DMS53 (cell line): ENCODE results near the gene HAUS5.
"Not testable (repeated sequence)": the region's sequence is repeated elsewhere in the genome, so short reads cannot be mapped to it uniquely, and the experiment has no call there.

ENCODE experiments used
- DNase-seq: peaks from one replicate; lab custom pipeline; 2025; lab: John Stamatoyannopoulos, UW

HAUS5 gene, protein sequence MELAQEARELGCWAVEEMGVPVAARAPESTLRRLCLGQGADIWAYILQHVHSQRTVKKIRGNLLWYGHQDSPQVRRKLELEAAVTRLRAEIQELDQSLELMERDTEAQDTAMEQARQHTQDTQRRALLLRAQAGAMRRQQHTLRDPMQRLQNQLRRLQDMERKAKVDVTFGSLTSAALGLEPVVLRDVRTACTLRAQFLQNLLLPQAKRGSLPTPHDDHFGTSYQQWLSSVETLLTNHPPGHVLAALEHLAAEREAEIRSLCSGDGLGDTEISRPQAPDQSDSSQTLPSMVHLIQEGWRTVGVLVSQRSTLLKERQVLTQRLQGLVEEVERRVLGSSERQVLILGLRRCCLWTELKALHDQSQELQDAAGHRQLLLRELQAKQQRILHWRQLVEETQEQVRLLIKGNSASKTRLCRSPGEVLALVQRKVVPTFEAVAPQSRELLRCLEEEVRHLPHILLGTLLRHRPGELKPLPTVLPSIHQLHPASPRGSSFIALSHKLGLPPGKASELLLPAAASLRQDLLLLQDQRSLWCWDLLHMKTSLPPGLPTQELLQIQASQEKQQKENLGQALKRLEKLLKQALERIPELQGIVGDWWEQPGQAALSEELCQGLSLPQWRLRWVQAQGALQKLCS

DNA sequence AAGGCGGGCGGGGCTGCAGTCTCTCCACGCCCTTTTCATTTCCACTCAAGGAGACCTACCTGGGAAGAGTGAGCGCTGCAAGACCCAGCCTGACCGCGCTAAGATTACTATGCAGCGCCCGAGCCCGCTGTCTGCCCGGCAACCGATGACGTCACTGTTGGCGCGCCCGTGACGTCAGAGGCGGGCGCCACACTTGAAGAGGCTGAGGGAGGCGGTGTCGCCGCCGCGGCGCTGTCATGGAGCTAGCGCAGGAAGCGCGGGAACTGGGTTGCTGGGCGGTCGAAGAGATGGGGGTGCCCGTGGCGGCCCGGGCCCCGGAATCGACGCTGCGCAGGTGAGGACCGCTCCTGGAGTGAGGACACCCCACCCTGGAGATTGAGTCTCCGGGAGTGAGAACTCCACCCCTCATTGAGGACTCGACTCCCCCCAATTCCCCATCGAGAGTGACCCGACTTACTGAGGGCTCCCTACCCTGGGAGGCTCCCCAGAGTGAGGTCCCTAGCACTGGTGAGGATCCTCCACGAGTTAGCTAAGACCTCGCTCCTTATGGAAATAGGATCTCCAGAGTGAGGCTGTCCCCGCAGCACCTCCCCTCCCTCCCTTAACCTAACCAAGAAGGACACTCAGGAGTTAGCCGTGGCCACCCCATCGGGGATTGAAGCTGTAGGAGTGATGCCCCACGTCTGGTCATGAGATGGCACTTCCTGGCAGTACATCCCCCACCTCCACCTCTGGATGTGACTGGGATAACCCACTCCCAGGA is at the start of gene HAUS5:
Gene HAUS5, plus strand, starts transcription at position 177 of the 763 bp plus-strand sequence. Its CDS starts 60 bp downstream, at position 237.
- peak; percentile 98 for DNase-seq

DNA sequence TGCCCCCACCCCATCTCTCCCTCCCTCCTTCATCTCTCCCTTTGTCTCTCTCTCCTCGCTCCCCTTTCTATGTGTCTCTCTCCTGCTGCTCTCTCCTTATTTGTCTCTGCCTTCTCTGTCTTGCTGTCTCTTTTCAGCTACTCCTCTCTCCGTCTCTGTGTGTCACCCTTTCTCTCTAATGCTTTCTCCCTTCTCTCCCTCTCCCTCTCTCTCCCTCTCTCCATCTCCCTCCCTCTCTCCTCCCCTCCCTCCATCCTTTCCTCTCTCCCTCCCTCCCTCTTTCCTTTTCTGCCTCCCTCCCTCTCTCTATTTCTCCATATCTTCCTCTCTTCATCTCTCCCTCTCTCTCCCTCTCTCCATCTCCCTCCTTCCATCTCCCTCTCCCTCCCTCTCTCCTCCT is 49.8 kb upstream of the HAUS5 start:
- DNase-seq: no peak

DNA sequence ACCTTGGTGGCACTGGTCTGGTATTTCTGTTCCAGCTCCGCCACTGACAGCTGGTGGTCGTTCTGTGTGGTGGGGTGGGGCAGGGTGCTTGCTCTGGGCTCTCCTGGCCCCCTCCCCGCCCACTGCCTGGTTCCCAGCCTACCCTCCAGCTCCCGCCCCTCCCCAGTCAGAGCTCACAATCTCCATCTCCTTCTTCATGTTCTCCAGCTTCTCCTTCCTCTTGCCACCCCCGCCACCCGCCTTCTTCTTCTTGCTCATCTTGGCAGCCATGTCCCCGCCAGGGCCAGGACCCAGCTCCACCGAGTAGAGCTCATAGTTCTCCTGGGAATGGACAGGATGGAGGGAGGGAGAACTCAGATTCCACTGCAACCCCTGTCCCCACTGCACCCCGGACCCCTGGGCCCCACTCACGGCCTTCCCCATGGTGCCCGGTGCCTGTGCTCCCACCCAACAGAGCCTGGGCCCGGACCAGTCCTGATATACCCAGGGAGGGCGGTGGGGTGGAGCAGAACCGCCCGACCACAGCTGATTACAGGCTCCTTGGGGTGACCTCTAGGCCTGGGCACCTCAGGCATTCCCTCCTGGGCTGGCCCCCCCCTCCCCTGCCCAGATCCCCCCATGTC is 49.2 kb upstream of the HAUS5 start, which contains the start of gene ATP4A:
Gene ATP4A, minus strand, starts transcription at position 452 of the 623 bp plus-strand sequence. Its CDS starts 29 bp downstream, at position 423.
- DNase-seq: no peak

DNA sequence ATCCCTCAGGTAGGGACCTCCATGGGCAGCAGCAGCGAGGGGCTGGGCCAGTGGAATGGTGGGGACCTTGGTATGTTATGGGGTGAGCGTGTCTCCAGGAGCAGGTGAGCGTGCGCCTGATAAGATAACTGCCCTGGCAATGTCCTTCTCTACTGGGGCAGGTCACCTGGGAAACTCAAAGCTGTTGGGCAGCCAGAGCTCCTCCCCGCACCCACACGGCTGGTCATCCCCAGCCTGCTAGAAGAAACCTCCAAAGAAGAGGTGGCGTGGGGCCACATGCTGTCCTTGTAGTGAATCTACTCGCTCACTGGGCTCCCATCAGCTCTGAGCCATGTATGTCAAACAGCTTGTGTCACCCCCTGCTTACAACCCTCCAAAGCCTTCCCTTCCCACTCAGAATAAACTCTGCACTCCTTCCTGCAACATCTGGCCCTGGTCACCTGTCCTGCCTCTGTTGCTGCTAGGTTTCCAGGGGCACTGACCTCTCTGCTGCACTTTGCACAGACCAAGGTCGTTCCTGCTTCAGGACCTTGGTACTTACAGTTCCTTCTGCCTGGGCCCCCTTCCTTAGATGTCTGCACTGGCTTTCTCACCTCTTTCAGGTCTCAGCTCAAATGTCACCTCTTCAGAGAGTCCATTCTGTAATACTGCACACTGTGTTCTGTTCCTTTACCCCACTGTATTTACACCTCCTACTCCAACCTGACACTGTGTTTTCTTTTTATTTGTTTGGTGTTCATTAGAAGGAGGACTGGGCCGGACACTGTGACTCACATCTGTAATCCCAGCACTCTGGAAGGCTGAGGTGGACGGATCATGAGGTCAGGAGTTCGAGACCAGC is 47.3 kb upstream of the HAUS5 start:
- DNase-seq: no peak

DNA sequence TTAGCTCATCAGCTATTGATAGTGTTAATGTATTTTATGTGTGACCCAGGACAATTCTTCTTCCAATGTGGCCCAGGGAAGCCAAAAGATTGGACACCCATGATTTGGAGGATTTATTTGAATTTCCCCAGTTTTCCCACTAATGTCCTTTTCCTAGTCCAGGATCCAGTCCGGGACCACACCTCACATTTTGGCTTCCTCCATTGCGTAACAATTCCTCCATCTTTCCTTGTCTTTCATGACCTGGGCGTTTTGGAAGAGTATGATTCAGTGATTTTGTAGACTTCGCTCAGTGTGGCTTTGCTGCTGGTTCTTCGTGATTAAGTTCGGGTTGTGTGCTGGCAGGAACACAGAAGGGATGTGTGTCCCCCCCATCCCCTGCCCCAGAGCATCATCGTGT is 45.8 kb upstream of the HAUS5 start:
- DNase-seq: no peak

DNA sequence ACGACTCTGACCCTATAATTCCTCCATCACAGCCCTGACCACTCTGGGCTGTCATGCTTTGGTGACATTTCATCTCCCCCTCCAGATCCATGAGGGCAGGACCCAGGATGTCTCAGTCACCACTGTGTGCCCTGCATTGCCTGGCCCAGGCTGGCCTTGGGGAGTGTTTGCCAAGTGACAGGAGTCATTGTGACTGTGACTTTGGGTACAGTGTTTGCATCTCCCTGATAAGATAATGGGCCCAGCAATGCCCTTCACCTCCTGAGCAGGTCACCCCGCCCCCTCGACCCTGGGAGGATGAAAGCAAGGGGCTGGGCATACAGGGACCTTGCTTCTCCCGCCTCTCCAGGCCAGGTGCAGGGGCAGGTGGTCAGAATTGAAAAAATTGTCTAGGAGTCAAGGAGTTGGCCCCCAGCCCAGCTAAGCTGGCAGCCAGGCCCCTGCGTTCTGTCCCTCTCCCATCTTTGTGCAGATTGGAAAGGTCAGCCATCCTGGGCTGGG is 43.2 kb upstream of the HAUS5 start:
- no peak for DNase-seq

DNA sequence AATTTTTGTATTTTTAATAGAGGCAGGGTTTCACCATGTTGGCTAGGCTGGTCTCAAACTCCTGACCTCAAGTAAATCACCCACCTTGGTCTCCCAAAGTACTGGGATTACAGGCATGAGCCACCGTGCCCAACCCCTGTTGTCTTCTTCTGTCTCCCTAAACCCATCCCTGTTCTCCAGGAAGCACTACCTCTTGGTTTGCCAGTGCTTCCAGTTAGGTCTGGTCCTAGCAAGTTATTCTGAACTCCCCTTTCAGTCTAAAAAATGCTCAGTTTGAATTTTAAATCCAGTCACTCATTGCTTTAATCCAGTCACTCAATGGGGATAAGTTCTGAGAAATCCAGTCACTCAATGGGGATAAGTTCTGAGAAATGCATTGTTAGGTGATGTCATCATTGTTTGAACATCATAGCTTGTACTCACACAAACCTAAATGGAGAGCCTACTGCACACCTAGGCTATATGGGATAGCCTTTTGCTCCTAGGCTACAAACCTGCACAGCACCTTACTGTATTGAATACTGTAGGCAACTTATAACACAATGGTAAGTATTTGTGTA is 41.0 kb upstream of the HAUS5 start:
- no peak for DNase-seq

DNA sequence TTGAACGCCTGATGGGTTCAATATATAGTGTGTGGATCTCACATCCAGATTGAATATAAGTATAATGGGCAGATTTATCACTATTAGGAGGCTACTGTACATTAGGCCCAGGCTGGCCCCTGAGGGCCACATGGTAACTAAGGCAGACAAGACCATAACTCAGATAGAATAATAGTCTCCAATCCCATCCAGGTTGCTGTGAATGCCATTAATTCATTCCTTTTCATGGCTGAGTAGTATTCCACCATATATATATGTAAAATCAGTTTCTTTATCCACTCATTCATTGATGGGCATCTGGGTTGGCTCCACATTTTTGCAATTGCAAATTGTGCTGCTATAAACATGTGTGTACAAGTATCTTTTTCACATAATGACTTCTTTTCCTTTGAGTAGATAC is 34.6 kb upstream of the HAUS5 start:
- DNase-seq: no peak

DNA sequence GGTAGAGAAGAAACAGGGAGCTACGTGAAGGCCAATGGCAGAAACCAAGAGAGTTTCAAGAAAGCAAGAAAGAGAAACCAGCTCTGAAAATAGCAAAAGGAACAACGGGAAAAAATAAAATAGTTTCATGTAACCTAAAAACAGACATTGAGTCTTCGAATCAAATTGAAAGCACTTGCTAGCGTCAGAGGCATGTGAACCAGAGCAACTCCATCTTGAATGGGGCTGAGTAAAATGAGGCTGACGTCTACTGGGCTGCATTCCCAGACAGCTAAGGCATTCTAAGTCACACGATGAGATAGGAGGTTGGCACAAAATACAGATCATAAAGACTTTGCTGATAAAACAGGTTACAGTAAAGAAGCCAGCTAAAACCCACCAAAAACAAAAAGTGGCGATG is 33.8 kb upstream of the HAUS5 start:
- DNase-seq: no peak

DNA sequence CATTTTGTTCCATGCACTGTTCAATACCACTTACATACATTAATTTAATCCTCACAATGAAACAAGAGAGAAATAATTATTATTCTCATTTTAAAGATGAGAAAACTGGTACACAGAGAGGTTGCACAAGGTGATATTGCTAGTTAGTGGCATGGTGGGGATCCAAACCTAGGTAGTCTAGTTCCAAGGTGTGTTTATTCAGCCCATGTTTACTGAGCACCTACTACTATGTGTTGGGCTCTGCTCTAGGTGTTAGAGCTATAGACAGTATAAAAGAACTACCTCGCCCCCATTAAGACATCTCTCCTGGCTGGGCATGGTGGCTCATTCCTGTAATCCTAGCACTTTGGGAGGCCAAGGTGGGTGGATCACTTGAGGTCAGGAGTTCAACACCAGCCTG is 29.8 kb upstream of the HAUS5 start:
- DNase-seq: no peak

DNA sequence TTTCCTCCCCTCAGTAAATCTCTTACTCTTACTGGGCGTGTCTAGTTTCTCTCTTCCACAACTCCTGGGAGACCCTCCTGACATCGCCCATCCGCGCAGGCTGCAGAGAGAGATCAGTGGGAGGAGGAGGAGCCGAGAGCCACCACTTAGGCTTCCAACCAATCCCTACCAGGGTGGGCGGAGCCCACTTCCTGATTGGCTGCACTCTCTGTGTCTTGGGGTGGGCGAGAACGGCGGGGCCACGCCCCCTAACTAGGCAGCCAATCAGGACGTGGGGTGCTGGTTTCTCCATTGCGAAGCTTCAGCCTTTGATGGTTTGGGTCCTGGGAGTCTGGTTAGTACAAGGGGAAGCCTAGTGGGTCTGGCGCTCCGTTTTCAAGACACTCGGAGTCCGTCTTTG is 26.7 kb upstream of the HAUS5 start, which contains the start of gene PMIS2:
Gene PMIS2, plus strand, starts transcription at position 326 of the 400 bp plus-strand sequence. CDS start 87 bp downstream, outside the sequence.
- peak; percentile 23 for DNase-seq

DNA sequence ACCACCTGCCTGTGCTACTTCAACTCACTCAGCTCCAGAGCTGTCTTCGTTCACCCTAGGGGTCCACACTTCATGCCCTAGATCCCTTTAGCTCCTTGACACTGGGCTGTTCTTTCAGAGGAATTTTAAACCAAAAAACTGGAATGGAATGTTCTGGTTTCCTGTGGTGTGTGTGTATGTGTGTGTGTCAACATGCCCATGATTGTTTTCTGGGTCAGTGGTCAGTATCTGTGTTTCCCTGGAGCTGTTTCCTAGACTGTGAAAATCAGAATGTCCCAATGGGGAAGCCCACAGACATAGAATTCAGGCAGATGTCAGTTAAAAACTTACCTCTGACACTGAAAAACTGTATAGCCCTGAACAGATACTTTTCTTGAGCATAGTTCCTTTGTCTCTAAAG is 25.2 kb upstream of the HAUS5 start:
- DNase-seq: no peak

DNA sequence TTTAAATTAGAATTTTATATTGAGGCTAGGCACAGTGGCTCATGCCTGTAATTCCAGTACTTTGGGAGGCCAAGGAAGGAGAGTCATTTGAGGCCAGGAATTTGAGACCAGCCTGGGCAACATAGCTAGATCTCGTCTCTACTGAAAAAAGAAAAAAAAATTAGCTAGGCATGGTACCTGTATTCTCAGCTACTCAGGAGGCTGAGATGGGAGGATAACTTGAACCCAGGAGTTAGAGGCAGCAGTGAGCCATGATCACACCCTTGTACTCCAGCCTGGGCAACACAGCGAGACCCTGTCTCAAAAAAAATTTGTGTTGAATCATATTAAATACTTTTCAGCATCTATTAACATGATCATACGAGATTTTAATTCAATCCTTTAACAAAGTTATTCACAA is 21.7 kb upstream of the HAUS5 start:
- no peak for DNase-seq

DNA sequence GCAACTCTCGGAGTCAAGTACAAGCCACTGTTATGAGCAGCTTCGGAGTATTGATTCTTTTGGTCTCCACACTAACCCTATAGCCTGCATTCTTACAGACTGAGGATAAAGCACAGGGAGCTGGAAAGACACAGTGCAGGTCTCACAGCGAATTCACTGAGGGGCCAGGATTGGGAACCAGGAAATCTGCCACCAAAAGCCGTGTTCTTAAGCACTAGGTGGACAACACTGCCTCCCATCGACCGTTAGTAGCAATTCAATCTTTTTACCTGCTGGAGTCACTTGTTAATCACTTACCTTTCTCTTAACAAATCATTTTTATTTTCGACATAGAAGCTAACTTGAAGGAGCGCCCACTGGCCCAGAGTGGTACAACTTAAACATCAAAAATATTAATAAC is 20.3 kb upstream of the HAUS5 start:
- peak; percentile 75 for DNase-seq

DNA sequence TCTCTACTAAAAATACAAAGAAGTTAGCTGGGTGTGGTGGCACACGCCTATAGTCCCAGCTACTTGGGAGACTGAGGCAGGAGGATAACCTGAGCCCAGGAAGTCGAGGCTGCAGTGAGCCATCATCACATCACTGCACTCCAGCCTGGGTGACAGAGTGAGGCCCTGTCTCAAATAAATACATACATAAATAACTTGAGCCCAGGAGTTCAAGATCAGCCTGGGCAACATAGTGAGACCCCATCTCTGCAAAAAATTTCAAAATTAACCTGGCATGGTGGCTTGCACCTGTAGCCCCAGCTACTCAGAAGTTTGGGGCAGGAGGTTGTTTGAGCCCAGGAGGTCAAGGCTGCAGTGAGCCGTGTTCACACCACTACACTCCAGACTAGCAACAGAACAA is 17.5 kb upstream of the HAUS5 start:
- not testable (repeated sequence) for DNase-seq

DNA sequence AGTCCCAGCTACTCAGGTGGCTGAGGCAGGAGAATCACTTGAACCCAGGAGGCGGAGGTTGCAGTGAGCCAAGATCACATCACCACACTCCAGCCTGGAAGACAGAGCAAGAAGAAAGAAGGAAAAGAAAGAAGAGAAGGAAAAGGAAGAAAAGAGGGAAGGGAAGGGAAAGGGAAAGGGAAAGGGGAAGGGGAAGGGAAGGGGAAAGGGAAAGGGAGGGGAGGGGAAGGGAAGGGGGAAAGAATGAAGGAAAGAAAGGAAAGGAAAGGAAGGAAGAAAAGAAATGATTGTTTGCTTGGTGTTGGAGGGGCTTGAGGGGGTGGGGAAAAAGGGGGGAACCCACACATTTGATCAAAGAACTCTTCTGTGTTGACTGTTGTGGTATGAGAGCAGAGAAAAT is 16.6 kb upstream of the HAUS5 start:
- DNase-seq: no peak

DNA sequence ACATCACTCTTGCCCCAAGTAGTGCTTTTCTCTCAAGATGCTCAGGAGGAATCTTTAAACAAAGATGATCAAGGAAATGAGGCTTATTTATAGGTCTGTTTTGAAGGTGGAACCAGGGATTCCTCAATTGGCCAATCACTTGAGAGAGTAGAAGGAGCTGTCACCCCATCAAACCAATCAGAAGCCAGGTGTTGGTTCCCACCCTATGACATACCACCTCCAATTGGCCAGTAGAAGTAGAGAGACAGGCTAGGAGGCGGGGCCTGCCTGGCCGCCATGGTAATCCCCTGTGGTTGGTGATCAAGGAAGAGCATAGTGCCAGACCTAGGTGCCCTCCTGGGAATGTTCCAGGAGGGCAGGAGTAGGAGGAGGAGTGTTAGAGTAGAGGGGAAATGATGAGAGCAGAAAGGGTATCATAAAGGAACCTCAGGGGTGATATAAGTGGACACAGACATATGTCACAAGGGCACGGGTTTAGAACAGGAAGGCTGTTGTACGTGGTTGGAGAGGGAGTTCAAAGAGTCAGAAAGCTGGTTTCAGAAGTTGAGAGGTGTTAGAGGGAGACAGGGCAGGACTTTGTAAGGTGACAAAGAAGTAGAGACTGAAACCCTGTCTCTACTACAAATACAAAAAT is 16.1 kb upstream of the HAUS5 start:
- DNase-seq: peak; percentile 43

DNA sequence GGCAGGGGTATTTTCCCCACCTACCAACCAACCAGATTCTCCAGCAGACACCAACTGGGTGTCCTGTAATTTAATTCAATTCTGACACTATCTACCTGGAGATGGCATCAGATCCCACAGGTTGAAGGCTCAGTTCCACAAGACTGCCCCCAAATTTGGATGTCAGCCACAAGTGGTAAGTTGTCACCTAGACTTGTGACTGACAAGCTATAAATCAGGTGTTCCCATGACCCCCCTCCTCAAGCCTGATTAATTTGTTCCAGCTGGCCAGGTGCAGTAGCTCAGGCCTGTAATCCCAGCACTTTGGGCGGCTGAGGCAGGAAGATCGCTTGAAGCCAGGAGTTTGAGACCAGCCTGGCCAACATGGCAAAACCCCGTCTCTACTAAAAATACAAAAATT is 10.6 kb upstream of the HAUS5 start:
- DNase-seq: no peak

DNA sequence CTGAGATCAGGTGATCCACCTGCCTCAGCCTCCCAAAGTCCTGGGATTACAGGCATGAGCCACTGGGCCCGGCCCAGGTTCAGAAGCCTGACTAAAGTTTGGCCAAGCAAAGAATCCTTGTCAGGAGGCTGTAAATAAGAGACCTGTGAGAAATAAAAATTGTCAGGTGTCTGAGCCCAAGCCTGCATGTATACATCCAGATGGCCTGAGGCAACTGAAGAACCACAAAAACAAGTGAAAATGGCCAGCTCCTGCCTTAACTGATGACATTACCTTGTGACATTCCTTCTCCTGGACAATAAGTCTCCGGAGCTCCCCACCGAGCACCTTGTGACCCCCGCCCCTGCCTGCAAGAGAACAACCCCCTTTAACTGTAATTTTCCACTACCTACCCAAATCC is 8.1 kb upstream of the HAUS5 start:
- not testable (repeated sequence) for DNase-seq

DNA sequence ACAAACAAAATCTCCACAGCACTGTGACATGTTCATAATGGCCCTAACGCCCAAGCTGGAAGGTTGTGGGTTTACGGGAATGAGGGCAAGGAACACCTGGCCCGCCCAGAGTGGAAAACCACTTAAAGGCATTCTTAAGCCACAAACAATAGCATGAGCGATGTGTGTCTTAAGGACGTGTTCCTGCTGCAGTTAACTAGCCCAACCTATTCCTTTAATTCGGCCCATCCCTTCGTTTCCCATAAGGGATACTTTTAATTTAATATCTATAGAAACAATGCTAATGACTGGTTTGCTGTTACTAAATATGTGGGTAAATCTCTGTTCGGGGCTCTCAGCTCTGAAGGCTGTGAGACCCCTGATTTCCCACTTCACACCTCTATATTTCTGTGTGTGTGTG is 5.4 kb upstream of the HAUS5 start:
- peak; percentile 21 for DNase-seq
